Measurements from ENCODE around the gene RAB8B. TPM values are rescaled to one million over a fixed set of nuclear protein-coding genes. Genes with fewer than 3 reads are reported as not detected.

Gene RAB8B
- total RNA-seq, 1 experiment from 2014 or later: 8.5 TPM

DNA sequence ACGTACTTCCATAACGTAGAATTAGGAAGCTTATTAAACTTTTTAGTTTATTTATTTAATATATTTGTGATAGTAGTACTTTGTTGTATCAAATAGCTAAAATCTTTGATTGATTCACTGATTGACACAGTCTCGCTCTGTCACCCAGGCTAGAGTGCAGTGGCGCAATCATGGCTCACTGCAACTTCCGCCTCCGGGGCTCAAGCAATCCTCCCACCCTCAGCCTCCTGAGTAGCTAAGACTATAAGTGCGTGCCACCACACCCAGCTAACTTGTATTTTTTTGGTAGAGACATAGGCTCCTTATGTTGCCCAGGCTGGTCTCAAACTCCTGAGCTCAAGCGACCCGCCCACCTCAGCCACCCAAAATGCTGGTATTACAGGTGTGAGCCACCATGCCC is 93.7 kb downstream of the RAB8B start:
- Histone ChIP-seq H3K27me3 (ENCODE audit: low read length) (no peaks in the 10 kb centered on the region), H3K79me2 (ENCODE audit: low read length) (no peaks in the 10 kb centered on the region), H3K4me3 (ENCODE audit: low read length) (no peak overlapping the region), H3K4me1 (ENCODE audit: insufficient read depth, low read length) (no peaks in the 10 kb centered on the region), H3K9me2 (replicated peaks; ENCODE audit: low read length) (no peaks in the 10 kb centered on the region), H3K4me2 (ENCODE audit: low read length) (no peak overlapping the region), H3K27ac (ENCODE audit: low read length) (no peak overlapping the region), H3K9me3 (ENCODE audit: low read length) (no peaks in the 10 kb centered on the region), H2AFZ (ENCODE audit: low read length) (no peak overlapping the region), H3K36me3 (ENCODE audit: low read depth, low read length) (no peaks in the 10 kb centered on the region), H3K9ac (ENCODE audit: low read length) (no peak overlapping the region), H3F3A (ENCODE audit: low read length, unreplicated experiment) (no peaks in the 10 kb centered on the region), H4K20me1 (ENCODE audit: low read length) (no peaks in the 10 kb centered on the region)
- no TSS peak for BruUV-seq (replicated peaks)
- intact Hi-C loops (cut with micrococcal nuclease): no loop called here
- ChIA-PET CTCF (no interaction called here), POLR2A (ENCODE audit: unreplicated experiment) (no interaction called here)
- no peak for DNase-seq
- TF ChIP-seq EZH2 (IDR thresholded peaks at IDR 0.05; ENCODE audit: low read length, unreplicated experiment): no peak
- TF ChIP-seq EZH2phosphoT487 (IDR thresholded peaks at IDR 0.05; ENCODE audit: borderline replicate concordance, low read length): no peak
- TF ChIP-seq, protein P1, sequence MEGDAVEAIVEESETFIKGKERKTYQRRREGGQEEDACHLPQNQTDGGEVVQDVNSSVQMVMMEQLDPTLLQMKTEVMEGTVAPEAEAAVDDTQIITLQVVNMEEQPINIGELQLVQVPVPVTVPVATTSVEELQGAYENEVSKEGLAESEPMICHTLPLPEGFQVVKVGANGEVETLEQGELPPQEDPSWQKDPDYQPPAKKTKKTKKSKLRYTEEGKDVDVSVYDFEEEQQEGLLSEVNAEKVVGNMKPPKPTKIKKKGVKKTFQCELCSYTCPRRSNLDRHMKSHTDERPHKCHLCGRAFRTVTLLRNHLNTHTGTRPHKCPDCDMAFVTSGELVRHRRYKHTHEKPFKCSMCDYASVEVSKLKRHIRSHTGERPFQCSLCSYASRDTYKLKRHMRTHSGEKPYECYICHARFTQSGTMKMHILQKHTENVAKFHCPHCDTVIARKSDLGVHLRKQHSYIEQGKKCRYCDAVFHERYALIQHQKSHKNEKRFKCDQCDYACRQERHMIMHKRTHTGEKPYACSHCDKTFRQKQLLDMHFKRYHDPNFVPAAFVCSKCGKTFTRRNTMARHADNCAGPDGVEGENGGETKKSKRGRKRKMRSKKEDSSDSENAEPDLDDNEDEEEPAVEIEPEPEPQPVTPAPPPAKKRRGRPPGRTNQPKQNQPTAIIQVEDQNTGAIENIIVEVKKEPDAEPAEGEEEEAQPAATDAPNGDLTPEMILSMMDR (conservative IDR thresholded peaks at IDR 0.05; ENCODE audit: low read depth, low read length): no peak
- ATAC-seq: no peak

DNA sequence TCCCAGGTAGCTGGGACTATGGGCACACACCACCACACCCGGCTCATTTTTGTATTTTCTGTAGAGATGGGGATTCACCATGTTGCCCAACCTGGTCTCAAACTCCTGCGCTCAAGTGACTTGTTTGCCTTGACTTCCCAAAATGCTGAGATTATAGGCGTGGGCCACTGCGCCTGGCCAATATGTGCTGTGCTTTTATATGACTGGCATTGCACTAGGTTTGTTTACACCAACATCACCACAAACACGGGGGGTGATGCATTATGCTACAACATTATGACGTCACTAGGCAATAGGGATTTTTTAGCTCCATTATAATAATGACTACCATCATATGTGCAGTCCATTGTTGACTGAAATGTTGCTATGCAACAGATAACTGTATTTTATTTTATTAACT is 94.9 kb downstream of the RAB8B start:
- no peak for DNase-seq
- Histone ChIP-seq H3K36me3 (ENCODE audit: low read depth, low read length) (no peaks in the 10 kb centered on the region), H3K4me3 (ENCODE audit: low read length) (no peak overlapping the region), H3K27ac (ENCODE audit: low read length) (no peak overlapping the region), H3K9me2 (replicated peaks; ENCODE audit: low read length) (no peaks in the 10 kb centered on the region), H3F3A (ENCODE audit: low read length, unreplicated experiment) (no peaks in the 10 kb centered on the region), H3K79me2 (ENCODE audit: low read length) (no peaks in the 10 kb centered on the region), H2AFZ (ENCODE audit: low read length) (no peak overlapping the region), H3K9me3 (ENCODE audit: low read length) (no peaks in the 10 kb centered on the region), H3K27me3 (ENCODE audit: low read length) (no peaks in the 10 kb centered on the region), H3K9ac (ENCODE audit: low read length) (no peak overlapping the region), H3K4me2 (ENCODE audit: low read length) (no peak overlapping the region), H3K4me1 (ENCODE audit: insufficient read depth, low read length) (no peaks in the 10 kb centered on the region), H4K20me1 (ENCODE audit: low read length) (no peaks in the 10 kb centered on the region)
- TF ChIP-seq EZH2 (IDR thresholded peaks at IDR 0.05; ENCODE audit: low read length, unreplicated experiment) (no peak), EZH2phosphoT487 (IDR thresholded peaks at IDR 0.05; ENCODE audit: borderline replicate concordance, low read length) (no peak)
- TF ChIP-seq, protein P1 (conservative IDR thresholded peaks at IDR 0.05; ENCODE audit: low read depth, low read length): no peak
- ChIA-PET POLR2A (ENCODE audit: unreplicated experiment) (no interaction called here), CTCF (no interaction called here)
- no peak for ATAC-seq
- BruUV-seq (replicated peaks): no TSS peak
- intact Hi-C loops (cut with micrococcal nuclease): no loop called here

DNA sequence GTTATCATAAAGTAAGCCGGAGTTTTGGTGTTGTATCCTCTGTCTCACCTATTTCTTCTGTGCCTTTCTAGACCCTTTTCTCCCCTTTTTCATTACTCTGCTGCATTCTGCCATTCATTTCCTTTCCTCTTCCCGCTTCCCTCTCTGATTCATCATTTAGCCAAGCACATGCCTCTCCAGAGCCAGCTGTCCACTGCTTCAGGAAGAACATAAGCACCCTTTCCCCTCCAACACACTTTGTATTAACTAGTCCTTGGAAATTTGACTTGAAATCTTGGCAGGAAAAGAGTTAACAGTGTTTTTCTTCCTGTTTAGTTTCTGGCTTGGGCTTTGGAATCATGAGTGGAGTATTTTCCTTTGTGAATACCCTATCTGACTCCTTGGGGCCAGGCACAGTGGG is 97.7 kb downstream of the RAB8B start:
- ChIA-PET CTCF (no interaction called here), POLR2A (ENCODE audit: unreplicated experiment) (no interaction called here)

More for the DNA sequence above, 97.7 kb downstream of the RAB8B start:
- intact Hi-C loops (cut with micrococcal nuclease): loop anchor here (5.0 kb wide), 3 partner anchors 175 to 310 kb away; partner anchors contain the start of genes FBXL22 and USP3
- ATAC-seq (no peak), DNase-seq (no peak)
- Histone ChIP-seq H3K4me2 (ENCODE audit: low read length) (no peak overlapping the region), H3K27me3 (ENCODE audit: low read length) (no peaks in the 10 kb centered on the region), H3K4me3 (ENCODE audit: low read length) (no peak overlapping the region), H3K36me3 (ENCODE audit: low read depth, low read length) (no peaks in the 10 kb centered on the region), H3K4me1 (ENCODE audit: insufficient read depth, low read length) (peaks cover 5% of the 10 kb centered on the region; the same call in 1 of the 2 replicates), H3F3A (ENCODE audit: low read length, unreplicated experiment) (no peaks in the 10 kb centered on the region), H3K9ac (ENCODE audit: low read length) (no peak overlapping the region), H4K20me1 (ENCODE audit: low read length) (no peaks in the 10 kb centered on the region), H2AFZ (ENCODE audit: low read length) (no peak overlapping the region), H3K79me2 (ENCODE audit: low read length) (no peaks in the 10 kb centered on the region), H3K9me2 (replicated peaks; ENCODE audit: low read length) (no peaks in the 10 kb centered on the region), H3K9me3 (ENCODE audit: low read length) (no peaks in the 10 kb centered on the region), H3K27ac (ENCODE audit: low read length) (no peak overlapping the region)
- TF ChIP-seq, protein P1 (conservative IDR thresholded peaks at IDR 0.05; ENCODE audit: low read depth, low read length): no peak
- no peak for TF ChIP-seq EZH2 (IDR thresholded peaks at IDR 0.05; ENCODE audit: low read length, unreplicated experiment)
- TF ChIP-seq EZH2phosphoT487 (IDR thresholded peaks at IDR 0.05; ENCODE audit: borderline replicate concordance, low read length): no peak
- BruUV-seq (replicated peaks): no TSS peak
